Renal pelvis (tissue), 12 donors: ENCODE data around the gene GPR157. TPM values are rescaled to one million over a fixed set of nuclear protein-coding genes. Genes with fewer than 3 reads are reported as not detected.
"Not testable (repeated sequence)": the region's sequence is repeated elsewhere in the genome, so short reads cannot be mapped to it uniquely, and the experiment has no call there.

ENCODE experiments used
- DNase-seq: peaks from one replicate; pipeline ENCODE4 v3.0.0-alpha.2; 2013
- long read RNA-seq, 16 experiments: transcript quantifications; one replicate each; lab custom pipeline, GENCODE V29; 2026
- polyA plus RNA-seq, 3 donors: library from polyadenylated mRNA; unstranded; fragments of 120-200 nt; gene quantifications; one replicate each; pipeline ENCODE4 v1.2.1, GENCODE V29; 2013; ENCODE audit not compliant: insufficient read length in 3 of 3

GPR157 gene
- 1 to 10 TPM in 2 of 3 donors, under 1 TPM in 1; 0.98 to 1.8 (median 1.6) TPM for polyA plus RNA-seq
- long read RNA-seq, donor 1: 0 reads
- long read RNA-seq, donor 2: 0 reads
- long read RNA-seq, donor 3: 0 reads
- long read RNA-seq, donor 4, full-length matches to known transcripts: 1 of 1 reads
- long read RNA-seq, donor 4, partial matches to known transcripts: 0 of 1 reads
- long read RNA-seq, donor 4, other reads (novel, unspliced or antisense): 0 of 1 reads
- long read RNA-seq, donor 5: 0 reads
- long read RNA-seq, donor 6, partial matches to known transcripts: 0 of 1 reads
- long read RNA-seq, donor 6, other reads (novel, unspliced or antisense): 0 of 1 reads
- long read RNA-seq, donor 7: 0 reads
- long read RNA-seq, donor 8, full-length matches to known transcripts: 1 of 1 reads
- long read RNA-seq, donor 8, partial matches to known transcripts: 0 of 1 reads
- long read RNA-seq, donor 8, other reads (novel, unspliced or antisense): 0 of 1 reads
- long read RNA-seq, donor 9: 0 reads
- long read RNA-seq, donor 10, full-length matches to known transcripts: 1 of 1 reads
- long read RNA-seq, donor 10, partial matches to known transcripts: 0 of 1 reads
- long read RNA-seq, donor 10, other reads (novel, unspliced or antisense): 0 of 1 reads
- long read RNA-seq, donor 11, full-length matches to known transcripts: 1 of 1 reads
- long read RNA-seq, donor 11, partial matches to known transcripts: 0 of 1 reads
- long read RNA-seq, donor 11, other reads (novel, unspliced or antisense): 0 of 1 reads
- long read RNA-seq, donor 12: 0 reads
- long read RNA-seq, donor 13: 0 reads
- long read RNA-seq, donor 14: 0 reads
- long read RNA-seq, donor 15: 0 reads
- long read RNA-seq, donor 16, full-length matches to known transcripts: 1 of 1 reads
- long read RNA-seq, donor 16, partial matches to known transcripts: 0 of 1 reads
- long read RNA-seq, donor 16, other reads (novel, unspliced or antisense): 0 of 1 reads

GRCh38 chr1:9128520-9129265, at the start of gene GPR157:
GPR157 (minus strand) TSS chr1:9129102; CDS start chr1:9129027, 75 bp downstream.
- peak; percentile 22 for DNase-seq

DNA sequence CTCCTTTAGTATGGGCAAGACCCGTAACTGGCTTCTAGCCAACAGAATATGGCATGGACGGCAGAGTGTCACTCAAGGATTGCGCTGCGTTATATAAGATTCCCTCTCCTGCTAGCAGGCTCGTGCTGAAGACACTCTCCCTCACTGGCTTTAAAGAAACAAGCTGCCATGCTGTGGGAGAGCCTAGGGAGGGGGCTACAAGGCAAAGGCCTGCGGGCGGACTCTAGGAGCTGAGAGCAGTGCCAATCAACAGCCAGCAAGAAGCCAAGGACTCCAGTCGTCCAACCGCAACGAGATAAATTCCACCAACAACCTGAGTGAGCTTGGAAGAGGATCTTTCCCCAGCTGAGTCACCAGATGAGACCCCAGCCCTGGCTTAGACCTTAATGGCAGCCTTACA, 45.9 kb upstream of the GPR157 start:
- DNase-seq: no peak

- DNase-seq: no peak
Measured at GRCh38 chr1:9174243-9174642, 45.3 kb upstream of the GPR157 start.

- no peak for DNase-seq
Measured at GRCh38 chr1:9169601-9170137, 40.8 kb upstream of the GPR157 start.

GRCh38 chr1:9167638-9168037, 38.7 kb upstream of the GPR157 start:
- DNase-seq: no peak

GRCh38 chr1:9166289-9167235, 37.7 kb upstream of the GPR157 start:
- DNase-seq: peak; percentile 33

GRCh38 chr1:9165396-9165795, 36.5 kb upstream of the GPR157 start:
- no peak for DNase-seq

- no peak for DNase-seq
Measured at GRCh38 chr1:9164919-9165318, 36.0 kb upstream of the GPR157 start.

- no peak for DNase-seq
Measured at GRCh38 chr1:9164532-9164900, 35.6 kb upstream of the GPR157 start.

GRCh38 chr1:9161963-9162362, 33.1 kb upstream of the GPR157 start:
- DNase-seq: no peak

- DNase-seq: no peak
Measured at GRCh38 chr1:9161342-9161741, 32.4 kb upstream of the GPR157 start.

DNA sequence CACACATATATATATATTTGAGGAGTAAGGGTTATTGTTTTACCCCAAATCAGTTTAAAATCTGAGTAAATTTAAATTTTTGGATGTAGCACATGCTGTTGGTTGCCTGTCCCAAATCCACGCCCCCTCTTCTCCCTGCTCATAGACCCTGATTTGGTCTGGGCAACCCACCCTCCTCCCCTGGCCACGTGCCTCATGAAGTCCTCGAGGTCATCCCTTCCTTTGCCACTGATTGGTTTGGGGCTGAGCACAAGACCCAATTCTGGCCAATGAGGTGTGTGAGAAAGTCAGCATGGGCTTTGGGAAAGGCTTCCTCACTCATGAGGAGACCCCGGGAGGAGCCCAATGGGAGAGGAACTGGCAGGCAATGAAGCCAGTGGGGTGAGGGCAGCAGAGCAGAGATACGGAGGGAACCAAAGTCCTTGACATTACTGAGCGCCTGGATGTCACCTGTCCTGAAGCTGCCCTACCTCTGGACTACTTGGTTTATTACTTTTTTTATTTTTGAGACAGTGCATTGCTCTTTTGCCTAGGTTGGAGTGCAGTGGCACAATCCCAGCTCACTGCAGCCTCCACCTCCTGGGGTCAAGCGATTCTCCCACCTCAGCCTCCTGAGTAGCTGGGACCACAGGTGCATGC, 31.3 kb upstream of the GPR157 start:
- no peak for DNase-seq

DNA sequence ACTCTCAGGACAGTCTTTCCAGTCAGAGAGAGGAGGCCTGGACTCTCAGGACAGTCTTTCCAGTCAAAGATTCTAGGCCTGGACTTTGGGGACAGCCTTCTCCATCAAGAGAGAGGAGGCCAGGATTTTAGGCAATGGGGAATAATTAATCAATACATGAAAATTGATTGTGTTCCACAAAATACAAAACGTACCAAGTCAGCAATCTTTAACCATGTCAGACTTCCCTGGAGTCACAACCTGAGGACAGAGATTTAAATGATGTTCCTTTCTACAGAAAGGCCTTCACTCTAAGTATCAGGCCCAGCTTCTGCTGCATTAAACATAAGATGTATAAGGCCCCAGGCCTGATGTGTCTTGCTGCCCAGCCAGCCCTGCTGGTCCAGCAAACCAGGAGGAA, 27.0 kb upstream of the GPR157 start:
- DNase-seq: no peak

DNA sequence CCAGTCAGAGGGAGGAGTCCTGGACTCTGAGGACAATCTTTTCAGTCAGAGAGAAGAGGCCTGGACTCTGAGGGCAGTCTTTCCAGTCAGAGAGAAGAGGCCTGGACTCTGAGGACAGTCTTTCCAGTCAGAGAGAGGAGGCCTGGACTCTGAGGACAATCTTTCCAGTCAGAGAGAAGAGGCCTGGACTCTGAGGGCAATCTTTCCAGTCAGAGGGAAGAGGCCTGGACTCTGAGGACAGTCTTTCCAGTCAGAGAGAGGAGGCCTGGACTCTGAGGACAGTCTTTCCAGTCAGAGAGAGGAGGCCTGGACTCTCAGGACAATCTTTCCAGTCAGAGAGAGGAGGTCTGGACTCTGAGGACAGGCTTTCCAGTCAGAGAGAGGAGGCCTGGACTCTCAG, 26.5 kb upstream of the GPR157 start:
- DNase-seq: not testable (repeated sequence)

GRCh38 chr1:9153152-9153551, 24.2 kb upstream of the GPR157 start:
- DNase-seq: no peak

DNA sequence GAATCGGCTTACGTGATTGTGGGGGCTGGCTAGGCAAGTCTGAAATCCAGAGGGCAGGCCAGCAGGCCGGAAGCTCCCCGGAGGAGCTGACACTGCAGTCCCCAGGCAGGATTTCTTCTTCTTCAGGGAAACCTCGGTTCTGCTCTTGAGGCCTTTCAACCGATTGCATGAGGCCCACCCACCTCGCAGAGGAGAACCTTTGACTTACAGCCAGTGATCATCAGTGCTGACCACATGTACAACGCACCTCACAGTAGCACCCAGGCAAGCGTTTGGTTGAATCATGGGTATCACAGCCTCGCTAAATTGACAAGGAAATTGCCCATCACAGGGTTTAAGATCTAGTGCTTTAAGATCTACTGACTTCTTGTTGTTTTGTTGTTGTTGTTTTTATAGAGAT, 23.6 kb upstream of the GPR157 start:
- no peak for DNase-seq

GRCh38 chr1:9151328-9151860, 22.5 kb upstream of the GPR157 start:
- no peak for DNase-seq

DNA sequence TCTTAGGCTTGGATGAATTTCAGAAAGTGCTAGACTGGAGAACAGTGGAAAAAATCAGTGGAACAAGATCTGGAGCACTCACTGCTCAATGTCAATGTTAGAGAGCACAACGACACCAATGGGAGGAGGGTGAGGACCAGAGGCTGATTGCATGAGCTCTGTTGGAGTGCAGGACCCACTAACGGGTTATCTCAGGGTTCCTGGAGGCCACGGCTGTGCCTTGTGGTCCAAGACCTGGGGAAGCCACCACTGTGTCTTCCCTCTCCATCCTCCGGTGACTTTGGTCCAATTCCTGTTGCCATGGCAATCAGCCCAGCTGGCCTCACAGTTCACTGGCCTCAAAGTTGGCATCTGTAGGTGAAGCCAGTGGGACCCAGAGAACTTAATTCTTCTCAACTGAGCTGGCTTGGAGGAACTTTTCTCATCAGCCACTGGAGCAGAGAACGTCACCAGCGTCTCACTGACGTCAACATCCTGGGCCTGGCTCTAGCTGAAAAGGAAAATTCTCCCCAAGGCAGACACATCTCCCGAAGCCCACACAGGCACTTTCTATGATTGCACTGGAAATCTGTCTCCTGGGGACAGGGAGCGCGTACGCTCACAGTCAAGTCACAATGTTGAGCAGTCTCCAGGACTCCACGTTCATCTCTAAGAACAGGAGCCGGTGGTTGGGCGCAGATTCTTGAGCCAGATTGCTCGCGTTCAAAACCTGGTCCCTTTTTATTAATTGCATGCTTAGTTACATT, 21.9 kb upstream of the GPR157 start:
- no peak for DNase-seq
